Measurements from ENCODE around the gene DCPS. TPM values are rescaled to one million over a fixed set of nuclear protein-coding genes. Genes with fewer than 3 reads are reported as not detected.
"Not testable (repeated sequence)": the region's sequence is repeated elsewhere in the genome, so short reads cannot be mapped to it uniquely, and the experiment has no call there.

DCPS gene
- polyA plus RNA-seq, 1 of the 3 experiments (the other 2 are of a cell fraction) = 48.1 TPM

GRCh38 chr11:126254819-126255218 is 49.0 kb upstream of the DCPS start:
- H3K9ac ChIP-seq = no peak overlapping the region
- ChIA-PET POLR2A (no interaction called here), CTCF (no interaction called here)
- H3K4me2 ChIP-seq = no peak overlapping the region
- TF ChIP-seq FOXM1 (IDR thresholded peaks at IDR 0.05; ENCODE audit: low read depth) (no peak), GATA2 (CRISPR knock-in tag; IDR thresholded peaks at IDR 0.05) (no peak), NRF1 (IDR thresholded peaks at IDR 0.05; ENCODE audit: low read depth, low read length) (no peak), FOSL2 (IDR thresholded peaks at IDR 0.05; ENCODE audit: borderline replicate concordance, low read depth) (no peak), PBX3 (IDR thresholded peaks at IDR 0.05) (no peak), TCF12 (IDR thresholded peaks at IDR 0.05) (no peak), TEAD4 (IDR thresholded peaks at IDR 0.05; ENCODE audit: borderline replicate concordance, insufficient read depth) (no peak), USF1 (IDR thresholded peaks at IDR 0.05; ENCODE audit: borderline replicate concordance, low read depth) (no peak), MAX (IDR thresholded peaks at IDR 0.05; ENCODE audit: low read depth) (no peak), TAF1 (IDR thresholded peaks at IDR 0.05; ENCODE audit: borderline replicate concordance, low read depth, low read length) (no peak), SMC3 (IDR thresholded peaks at IDR 0.05; ENCODE audit: low read depth, low read length) (no peak), RAD21 (IDR thresholded peaks at IDR 0.05; ENCODE audit: low read length) (no peak), JUND (IDR thresholded peaks at IDR 0.05) (no peak), USF2 (IDR thresholded peaks at IDR 0.05; ENCODE audit: borderline replicate concordance, low read depth, low read length) (no peak), RCOR1 (IDR thresholded peaks at IDR 0.05; ENCODE audit: low read length) (no peak), MEF2A (IDR thresholded peaks at IDR 0.05; ENCODE audit: borderline replicate concordance, low read depth) (no peak)
- H3K27me3 ChIP-seq (ENCODE audit: insufficient read depth) = no peaks in the 10 kb centered on the region
- H3K27ac ChIP-seq (ENCODE audit: low read depth in 2 of 2, low read length in 1 of 2) = no peak overlapping the region
- H3K4me1 ChIP-seq (ENCODE audit: control insufficient read depth in 1 of 2, insufficient read depth in 2 of 2, low read depth in 1 of 2, low read length in 1 of 2) = peaks cover 3 to 8% of the 10 kb centered on the region in 2 experiments; a peak in 3 of 4 replicates
- no peak for DNase-seq
- H3K36me3 ChIP-seq (replicated peaks in 1 of 2; ENCODE audit: control insufficient read depth in 1 of 2, insufficient read depth in 2 of 2, low read length in 1 of 2) = peaks cover 15 to 34% of the 10 kb centered on the region in 2 experiments
- H4K20me1 ChIP-seq (ENCODE audit: insufficient read depth) = no peaks in the 10 kb centered on the region
- no peaks in the 10 kb centered on the region for H3K79me2 ChIP-seq (ENCODE audit: insufficient read depth)
- H2AFZ ChIP-seq (ENCODE audit: low read depth) = no peak overlapping the region
- 94% methylated on average over 1 of the region's 1 CpG for WGBS (ENCODE audit: low lambda C conversion rate)
- peaks cover 18% of the 10 kb centered on the region for H3F3A ChIP-seq (replicated peaks; ENCODE audit: insufficient read depth)
- no peaks in the 10 kb centered on the region for H3K9me2 ChIP-seq
- no peaks in the 10 kb centered on the region for H3K9me3 ChIP-seq
- no peak overlapping the region for H3K4me3 ChIP-seq (ENCODE audit: low read depth in 2 of 2, low read length in 1 of 2)

GRCh38 chr11:126255507-126255906 is 48.4 kb upstream of the DCPS start:
- DNase-seq; POLR2A ChIA-PET; H3K9me3 ChIP-seq; H3K27me3 ChIP-seq (ENCODE audit: insufficient read depth); CTCF ChIA-PET; H3K27ac ChIP-seq (ENCODE audit: low read depth in 2 of 2, low read length in 1 of 2); H3K4me1 ChIP-seq (ENCODE audit: control insufficient read depth in 1 of 2, insufficient read depth in 2 of 2, low read depth in 1 of 2, low read length in 1 of 2); H4K20me1 ChIP-seq (ENCODE audit: insufficient read depth); H3K79me2 ChIP-seq (ENCODE audit: insufficient read depth); H3K4me3 ChIP-seq (ENCODE audit: low read depth in 2 of 2, low read length in 1 of 2); H2AFZ ChIP-seq (ENCODE audit: low read depth); H3K4me2 ChIP-seq; H3K9ac ChIP-seq; H3K9me2 ChIP-seq: not testable (repeated sequence)
- 95% methylated on average over 5 of the region's 5 CpGs for WGBS (ENCODE audit: low lambda C conversion rate)
- peaks cover 16 to 34% of the 10 kb centered on the region in 2 experiments for H3K36me3 ChIP-seq (replicated peaks in 1 of 2; ENCODE audit: control insufficient read depth in 1 of 2, insufficient read depth in 2 of 2, low read length in 1 of 2)
- H3F3A ChIP-seq (replicated peaks; ENCODE audit: insufficient read depth) = peaks cover 20% of the 10 kb centered on the region

Data from SK-N-SH (cell line).